Measurements from ENCODE around the gene PDAP1.

- no peak for TF ChIP-seq NFRKB (IDR thresholded peaks at IDR 0.05)
- no peak for TF ChIP-seq ARNT (IDR thresholded peaks at IDR 0.05)
- TF ChIP-seq ELF4 (IDR thresholded peaks at IDR 0.05), result no peak
- no peak for TF ChIP-seq SP1 (IDR thresholded peaks at IDR 0.05)
- no peak for TF ChIP-seq FOXM1 (IDR thresholded peaks at IDR 0.05; ENCODE audit: borderline replicate concordance)
- no peak for TF ChIP-seq BHLHE40 (IDR thresholded peaks at IDR 0.05; ENCODE audit: borderline replicate concordance)
Measured at GRCh38 chr7:99395616-99396327, 12.6 kb downstream of the PDAP1 start.

All from HEK293T (cell line).